ENCODE data around the gene EMX2.
A peak's percentile ranks its signal among the peaks of the same experiment; 100 is the strongest.

EMX2 gene

GRCh38 chr10:117537904-117538524 is 4.5 kb upstream of the EMX2 start:
- H3K9me3 Mint-ChIP-seq: no peaks in the 10 kb centered on the region
- peaks cover 12% of the 10 kb centered on the region for H3K4me1 Mint-ChIP-seq
- H3K36me3 Mint-ChIP-seq: no peaks in the 10 kb centered on the region
- H3K4me3 Mint-ChIP-seq: no peak overlapping the region
- H3K27ac Mint-ChIP-seq: no peak overlapping the region
- peaks cover 50% of the 10 kb centered on the region for H3K27me3 Mint-ChIP-seq

GRCh38 chr10:117539361-117539773 is 3.2 kb upstream of the EMX2 start:
- Mint-ChIP-seq H3K4me1 (peaks cover 11% of the 10 kb centered on the region), H3K27ac (no peak overlapping the region), H3K36me3 (no peaks in the 10 kb centered on the region), H3K9me3 (no peaks in the 10 kb centered on the region), H3K27me3 (peaks cover 46% of the 10 kb centered on the region), H3K4me3 (no peak overlapping the region)

DNA sequence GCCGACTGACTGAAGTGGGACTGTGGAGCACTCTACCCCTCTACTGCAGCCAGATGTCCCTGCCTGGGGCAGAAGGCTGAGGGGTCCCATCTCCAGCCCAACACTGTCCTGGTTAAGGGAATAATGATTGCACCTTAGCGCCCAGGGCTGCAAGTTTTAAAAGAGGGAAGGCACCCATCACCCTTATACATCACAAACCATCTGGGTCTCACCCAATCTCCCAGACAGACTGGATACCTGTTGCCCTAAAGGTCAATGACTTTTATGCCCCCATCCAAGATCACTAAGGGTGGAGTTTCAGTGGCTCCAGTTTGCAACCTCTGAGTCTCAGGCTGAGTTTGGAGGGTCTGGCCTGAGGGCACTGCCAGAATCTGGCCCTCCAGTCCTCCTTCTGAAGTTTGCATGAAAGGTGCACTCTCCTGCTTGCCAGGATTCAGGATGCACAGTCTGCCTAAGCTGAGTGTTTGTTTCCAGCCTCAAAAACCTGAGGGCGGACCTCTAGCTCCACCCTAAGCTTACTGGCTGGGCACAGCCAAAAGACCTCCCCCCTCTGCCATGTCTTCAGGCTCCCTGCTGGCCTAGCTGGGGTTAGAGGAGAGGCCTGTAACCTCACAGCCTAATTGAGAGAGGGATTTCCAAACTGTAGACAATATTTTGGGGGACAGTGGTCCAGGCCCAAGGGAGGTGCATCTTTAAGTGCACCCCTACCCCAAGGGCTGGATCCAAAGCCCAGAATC is 2.5 kb upstream of the EMX2 start:
- Mint-ChIP-seq H3K27me3 (peaks cover 46% of the 10 kb centered on the region), H3K4me3 (no peak overlapping the region), H3K9me3 (no peaks in the 10 kb centered on the region), H3K4me1 (peaks cover 16% of the 10 kb centered on the region), H3K36me3 (no peaks in the 10 kb centered on the region), H3K27ac (peak overlapping the region; percentile 79)

- Mint-ChIP-seq H3K27ac (peak overlapping the region; percentile 79), H3K36me3 (no peaks in the 10 kb centered on the region), H3K27me3 (peaks cover 45% of the 10 kb centered on the region), H3K4me3 (no peak overlapping the region), H3K9me3 (no peaks in the 10 kb centered on the region), H3K4me1 (peaks cover 20% of the 10 kb centered on the region)
These were observed 1.7 kb upstream of the EMX2 start for GRCh38 chr10:117540640-117541404.

- H3K4me1 Mint-ChIP-seq: peaks cover 24% of the 10 kb centered on the region
- peaks cover 46% of the 10 kb centered on the region for H3K27me3 Mint-ChIP-seq
- H3K36me3 Mint-ChIP-seq: no peaks in the 10 kb centered on the region
- H3K4me3 Mint-ChIP-seq: peak overlapping the region; percentile 45
- H3K9me3 Mint-ChIP-seq: no peaks in the 10 kb centered on the region
- no peak overlapping the region for H3K27ac Mint-ChIP-seq
These were observed 1.1 kb upstream of the EMX2 start for GRCh38 chr10:117541405-117541908.

- Mint-ChIP-seq H3K4me3 (peak overlapping the region; percentile 71), H3K27ac (peak overlapping the region; percentile 46), H3K27me3 (peaks cover 44% of the 10 kb centered on the region), H3K9me3 (no peaks in the 10 kb centered on the region), H3K36me3 (no peaks in the 10 kb centered on the region), H3K4me1 (peaks cover 27% of the 10 kb centered on the region)
These were observed 439 bp upstream of the EMX2 start for GRCh38 chr10:117541909-117542705.

- H3K36me3 Mint-ChIP-seq: no peaks in the 10 kb centered on the region
- H3K27ac Mint-ChIP-seq: no peak overlapping the region
- H3K9me3 Mint-ChIP-seq: no peaks in the 10 kb centered on the region
- H3K4me3 Mint-ChIP-seq: peak overlapping the region; percentile 55
- peaks cover 37% of the 10 kb centered on the region for H3K4me1 Mint-ChIP-seq
- H3K27me3 Mint-ChIP-seq: peaks cover 53% of the 10 kb centered on the region
These were observed 868 bp downstream of the EMX2 start for GRCh38 chr10:117543225-117544003.

DNA sequence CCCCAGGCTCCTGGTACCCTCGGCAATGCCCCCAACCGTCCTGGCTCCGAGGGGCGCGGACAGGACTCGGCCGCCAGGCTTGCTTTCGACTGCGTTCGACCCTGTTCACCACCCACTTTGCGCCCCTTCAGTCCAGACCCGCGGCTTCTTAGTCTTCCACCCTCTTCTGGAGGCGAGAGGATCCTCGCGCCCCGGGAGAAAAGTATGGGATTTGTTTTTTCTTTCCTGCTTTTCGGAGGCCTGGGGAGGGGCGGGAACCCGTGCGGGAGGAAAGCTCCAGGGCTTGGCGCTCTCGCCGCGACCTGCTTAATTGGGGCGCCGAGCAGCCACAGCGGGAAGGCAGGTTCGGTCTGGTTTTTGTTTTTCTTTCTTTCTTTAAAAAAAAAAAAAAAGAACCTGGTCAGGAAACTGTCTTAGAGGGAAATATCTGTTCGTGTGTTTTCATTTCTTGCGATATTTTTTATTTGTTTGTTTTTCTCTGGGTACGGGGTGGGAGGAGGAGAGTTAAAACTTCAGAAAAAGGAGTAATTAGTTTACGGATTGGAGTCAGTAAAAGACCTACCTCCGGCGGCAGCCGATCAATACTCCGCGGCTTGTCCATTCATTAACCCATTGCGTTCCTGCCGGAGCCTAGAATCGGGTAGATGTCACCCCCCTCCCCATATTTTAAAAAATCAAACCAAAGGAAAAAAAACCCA is 1.6 kb downstream of the EMX2 start:
- Mint-ChIP-seq H3K27me3 (peaks cover 50% of the 10 kb centered on the region), H3K27ac (no peak overlapping the region), H3K4me3 (peak overlapping the region; percentile 75), H3K4me1 (peaks cover 38% of the 10 kb centered on the region), H3K9me3 (no peaks in the 10 kb centered on the region), H3K36me3 (no peaks in the 10 kb centered on the region)

DNA sequence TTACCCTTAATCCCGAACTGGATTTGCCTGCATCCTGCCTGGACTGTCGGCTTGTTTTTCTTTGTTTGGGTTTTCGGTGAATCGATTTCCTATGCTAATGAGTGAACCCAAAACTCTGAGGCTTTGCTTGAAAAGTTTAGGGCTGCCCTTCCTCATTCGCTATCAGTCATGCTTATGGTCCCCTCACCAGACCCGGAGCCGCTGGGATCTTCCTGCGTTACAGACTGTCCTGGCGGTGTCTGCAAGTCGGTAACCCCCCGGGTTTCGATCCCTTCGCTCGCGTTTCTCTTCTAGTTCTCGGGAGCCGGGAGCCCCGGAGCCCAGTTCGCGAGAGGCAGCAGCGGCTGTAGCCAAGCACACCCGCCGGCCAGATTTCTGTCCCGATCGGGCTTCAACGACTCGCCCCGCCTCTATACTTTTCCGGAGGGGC is 2.2 kb downstream of the EMX2 start:
- no peaks in the 10 kb centered on the region for H3K9me3 Mint-ChIP-seq
- no peak overlapping the region for H3K27ac Mint-ChIP-seq
- H3K36me3 Mint-ChIP-seq: no peaks in the 10 kb centered on the region
- peaks cover 52% of the 10 kb centered on the region for H3K27me3 Mint-ChIP-seq
- H3K4me3 Mint-ChIP-seq: peak overlapping the region; percentile 75
- peaks cover 38% of the 10 kb centered on the region for H3K4me1 Mint-ChIP-seq

GRCh38 chr10:117545141-117546019 is 2.8 kb downstream of the EMX2 start:
- peak overlapping the region; percentile 75 for H3K4me3 Mint-ChIP-seq

GRCh38 chr10:117546020-117546580 is 3.6 kb downstream of the EMX2 start:
- Mint-ChIP-seq H3K4me3 (peak overlapping the region; percentile 47), H3K27me3 (peaks cover 53% of the 10 kb centered on the region), H3K4me1 (peaks cover 38% of the 10 kb centered on the region), H3K9me3 (no peaks in the 10 kb centered on the region), H3K27ac (no peak overlapping the region), H3K36me3 (no peaks in the 10 kb centered on the region)

More at GRCh38 chr10:117545141-117546019, 2.8 kb downstream of the EMX2 start:
- peaks cover 38% of the 10 kb centered on the region for H3K4me1 Mint-ChIP-seq
- no peaks in the 10 kb centered on the region for H3K9me3 Mint-ChIP-seq
- peaks cover 53% of the 10 kb centered on the region for H3K27me3 Mint-ChIP-seq
- no peak overlapping the region for H3K27ac Mint-ChIP-seq
- no peaks in the 10 kb centered on the region for H3K36me3 Mint-ChIP-seq

DNA sequence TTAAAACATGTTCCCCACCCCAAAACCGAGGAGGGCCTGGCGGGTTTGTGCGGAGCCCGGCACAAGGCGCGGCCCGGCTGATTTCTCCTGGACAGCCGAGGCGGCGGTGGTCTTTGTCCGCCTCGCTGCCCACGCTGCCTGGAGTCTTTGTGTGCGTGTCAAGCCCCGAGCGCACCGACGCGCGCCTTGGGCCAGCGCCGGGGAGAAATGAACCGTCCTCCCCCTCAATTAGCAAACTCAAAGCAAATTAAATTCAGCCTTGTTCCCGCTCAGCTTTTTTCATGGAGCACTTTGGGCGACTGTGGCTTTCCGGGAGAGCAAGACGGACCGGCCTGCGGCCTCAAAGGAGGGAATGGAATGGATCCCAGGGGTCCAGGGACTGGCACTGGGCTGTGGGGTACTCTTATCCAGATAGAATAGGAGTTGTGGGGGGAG is 4.1 kb downstream of the EMX2 start:
- H3K27ac Mint-ChIP-seq: no peak overlapping the region
- no peaks in the 10 kb centered on the region for H3K36me3 Mint-ChIP-seq
- H3K4me3 Mint-ChIP-seq: no peak overlapping the region
- H3K27me3 Mint-ChIP-seq: peaks cover 54% of the 10 kb centered on the region
- H3K4me1 Mint-ChIP-seq: peaks cover 36% of the 10 kb centered on the region
- H3K9me3 Mint-ChIP-seq: no peaks in the 10 kb centered on the region
